Hepatocyte (in vitro differentiated cells): ENCODE data around the gene KRTAP5-10. TPM values are rescaled to one million over a fixed set of nuclear protein-coding genes. Genes with fewer than 3 reads are reported as not detected.
"Not testable (repeated sequence)": the region's sequence is repeated elsewhere in the genome, so short reads cannot be mapped to it uniquely, and the experiment has no call there.

Experiments
- DNase-seq: peaks from one replicate; pipeline ENCODE4 v3.0.0-alpha.2; 2016; ENCODE audit warnings: low spot score
- H2AFZ ChIP-seq: fragments of 200-600 bp; sonication (generic); 2 replicates; pipeline ENCODE4 v1.6.0; 2016; ENCODE audit warnings: antibody characterized with exemption, mild to moderate bottlenecking
- H3K27ac ChIP-seq: fragments of 200-600 bp; sonication (generic); 2 replicates; pipeline ENCODE4 v1.5.1; 2016; ENCODE audit warnings: mild to moderate bottlenecking
- H3K27me3 ChIP-seq: fragments of 200-600 bp; sonication (generic); 2 replicates; pipeline ENCODE4 v1.6.1; 2016
- H3K36me3 ChIP-seq: fragments of 200-600 bp; sonication (generic); replicated peaks from 2 replicates; pipeline ENCODE4 v1.5.1; 2016; ENCODE audit warnings: low read depth; ENCODE audit not compliant: insufficient read depth
- H3K4me1 ChIP-seq: fragments of 200-600 bp; sonication (generic); 2 replicates; pipeline ENCODE4 v1.5.1; 2016; ENCODE audit warnings: mild to moderate bottlenecking, moderate library complexity; ENCODE audit not compliant: insufficient read depth
- H3K4me2 ChIP-seq: fragments of 200-600 bp; sonication (generic); 2 replicates; pipeline ENCODE4 v1.6.0; 2016
- H3K4me3 ChIP-seq: fragments of 200-600 bp; sonication (generic); 2 replicates; pipeline ENCODE4 v1.5.1; 2016; ENCODE audit warnings: mild to moderate bottlenecking
- H3K79me2 ChIP-seq: fragments of 200-600 bp; sonication (generic); 2 replicates; pipeline ENCODE4 v1.6.0; 2017; ENCODE audit warnings: mild to moderate bottlenecking
- H3K9me2 ChIP-seq: fragments of 200-600 bp; sonication (generic); replicated peaks from 2 replicates; pipeline ENCODE4 v1.6.0; 2017; ENCODE audit warnings: mild to moderate bottlenecking; ENCODE audit not compliant: insufficient read depth
- H3K9me3 ChIP-seq: fragments of 200-600 bp; sonication (generic); 2 replicates; pipeline ENCODE4 v1.5.1; 2016; ENCODE audit warnings: low read depth, mild to moderate bottlenecking
- H4K20me1 ChIP-seq: fragments of 200-600 bp; sonication (generic); 2 replicates; pipeline ENCODE4 v1.6.0; 2016; ENCODE audit warnings: mild to moderate bottlenecking; ENCODE audit not compliant: insufficient read depth, poor library complexity, severe bottlenecking
- EZH2 ChIP-seq: fragments of 200-600 bp; sonication (generic); IDR thresholded peaks from 2 replicates; pipeline ENCODE4 v1.6.1; 2016; ENCODE audit warnings: antibody characterized with exemption, mild to moderate bottlenecking, borderline replicate concordance
- EZH2phosphoT487 ChIP-seq: fragments of 200-600 bp; sonication (generic); IDR thresholded peaks from one replicate; pipeline ENCODE4 v1.6.1; 2018; ENCODE audit warnings: antibody characterized with exemption, mild to moderate bottlenecking, low read depth, moderate library complexity; ENCODE audit not compliant: unreplicated experiment, severe bottlenecking
- WGBS: methylation state at CpG from one replicate; pipeline ENCODE4 v1.1.6; 2016; ENCODE audit warnings: low lambda C conversion rate; ENCODE audit errors: missing lambda C conversion rate; 5-methylcytosine and 5-hydroxymethylcytosine counted together
- polyA plus RNA-seq: library from polyadenylated mRNA; unstranded; fragments of >200 nt; fragmentation: Nextera tagmentation; extraction: Ambion mirVana; gene quantifications from 2 replicates; pipeline ENCODE4 v1.2.1, GENCODE V29; 2016
- total RNA-seq: library from RNA; depleted of rRNA; stranded (reverse); fragments of >200 nt; gene quantifications from 2 replicates; pipeline ENCODE4 v1.2.3, GENCODE V29; 2014
- TF ChIP-seq, protein P1 (sequence below): fragments of 200-600 bp; sonication (generic); IDR thresholded peaks from 2 replicates; pipeline ENCODE4 v1.5.1; 2016; ENCODE audit warnings: antibody characterized with exemption, mild to moderate bottlenecking; ENCODE audit not compliant: poor library complexity

Gene KRTAP5-10
- total and polyA plus RNA-seq, 2 experiments from 2014 or later: 0.12 TPM; not detected in 1

DNA sequence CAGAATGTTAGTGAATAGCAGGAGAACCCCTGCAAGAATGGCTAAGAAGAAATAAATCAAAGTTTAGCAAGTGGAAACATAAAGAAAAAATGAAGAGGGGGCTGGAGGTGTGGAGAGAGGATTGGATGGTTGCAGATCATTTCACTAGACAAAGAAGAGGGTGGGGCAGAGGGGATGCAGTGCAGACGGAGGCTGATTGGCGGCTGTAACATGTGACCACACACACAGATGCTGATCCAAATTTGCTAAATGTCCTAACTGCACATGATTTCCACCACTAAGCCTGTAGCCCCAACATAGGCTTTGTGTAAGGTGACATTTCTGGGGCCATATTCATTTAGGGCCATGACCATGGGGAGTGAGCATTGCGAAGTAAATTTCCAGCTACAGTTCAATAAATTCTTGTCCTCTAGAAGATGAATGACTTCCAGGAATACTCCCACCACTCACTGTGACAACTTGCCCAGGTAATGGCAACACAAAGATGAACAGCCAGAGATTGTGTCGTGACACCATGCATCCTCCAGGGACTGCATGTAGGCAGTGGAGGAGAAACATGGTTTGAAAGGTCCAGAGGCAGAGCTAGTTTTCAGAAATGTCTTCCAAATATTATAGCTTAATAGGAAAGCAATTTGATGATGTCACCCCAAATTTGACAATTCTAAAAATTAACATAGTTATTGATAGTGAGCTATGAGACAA is 10.5 kb downstream of the KRTAP5-10 start:
- no peaks in the 10 kb centered on the region for H4K20me1 ChIP-seq
- H3K36me3 ChIP-seq: no peaks in the 10 kb centered on the region
- H3K27ac ChIP-seq: no peak overlapping the region
- no peaks in the 10 kb centered on the region for H3K9me3 ChIP-seq
- no peaks in the 10 kb centered on the region for H3K27me3 ChIP-seq
- TF ChIP-seq, protein P1, sequence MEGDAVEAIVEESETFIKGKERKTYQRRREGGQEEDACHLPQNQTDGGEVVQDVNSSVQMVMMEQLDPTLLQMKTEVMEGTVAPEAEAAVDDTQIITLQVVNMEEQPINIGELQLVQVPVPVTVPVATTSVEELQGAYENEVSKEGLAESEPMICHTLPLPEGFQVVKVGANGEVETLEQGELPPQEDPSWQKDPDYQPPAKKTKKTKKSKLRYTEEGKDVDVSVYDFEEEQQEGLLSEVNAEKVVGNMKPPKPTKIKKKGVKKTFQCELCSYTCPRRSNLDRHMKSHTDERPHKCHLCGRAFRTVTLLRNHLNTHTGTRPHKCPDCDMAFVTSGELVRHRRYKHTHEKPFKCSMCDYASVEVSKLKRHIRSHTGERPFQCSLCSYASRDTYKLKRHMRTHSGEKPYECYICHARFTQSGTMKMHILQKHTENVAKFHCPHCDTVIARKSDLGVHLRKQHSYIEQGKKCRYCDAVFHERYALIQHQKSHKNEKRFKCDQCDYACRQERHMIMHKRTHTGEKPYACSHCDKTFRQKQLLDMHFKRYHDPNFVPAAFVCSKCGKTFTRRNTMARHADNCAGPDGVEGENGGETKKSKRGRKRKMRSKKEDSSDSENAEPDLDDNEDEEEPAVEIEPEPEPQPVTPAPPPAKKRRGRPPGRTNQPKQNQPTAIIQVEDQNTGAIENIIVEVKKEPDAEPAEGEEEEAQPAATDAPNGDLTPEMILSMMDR: no peak
- TF ChIP-seq EZH2 (no peak), EZH2phosphoT487 (no peak)
- H3K9me2 ChIP-seq: no peaks in the 10 kb centered on the region
- no peak for DNase-seq
- WGBS: 89% methylated on average over 4 of the region's 4 CpGs
- no peaks in the 10 kb centered on the region for H3K4me1 ChIP-seq
- H3K4me3 ChIP-seq: no peak overlapping the region
- no peaks in the 10 kb centered on the region for H3K79me2 ChIP-seq
- no peak overlapping the region for H3K4me2 ChIP-seq
- H2AFZ ChIP-seq: no peak overlapping the region

GRCh38 chr11:71576688-71577465 is 11.5 kb downstream of the KRTAP5-10 start:
- H3K79me2 ChIP-seq, H3K4me3 ChIP-seq, H3K27ac ChIP-seq, H3K4me1 ChIP-seq, H2AFZ ChIP-seq, H3K9me3 ChIP-seq, H3K9me2 ChIP-seq, DNase-seq, H3K36me3 ChIP-seq, H3K4me2 ChIP-seq, H3K27me3 ChIP-seq, H4K20me1 ChIP-seq: not testable (repeated sequence)
- WGBS: 97% methylated on average over 11 of the region's 41 CpGs

DNA sequence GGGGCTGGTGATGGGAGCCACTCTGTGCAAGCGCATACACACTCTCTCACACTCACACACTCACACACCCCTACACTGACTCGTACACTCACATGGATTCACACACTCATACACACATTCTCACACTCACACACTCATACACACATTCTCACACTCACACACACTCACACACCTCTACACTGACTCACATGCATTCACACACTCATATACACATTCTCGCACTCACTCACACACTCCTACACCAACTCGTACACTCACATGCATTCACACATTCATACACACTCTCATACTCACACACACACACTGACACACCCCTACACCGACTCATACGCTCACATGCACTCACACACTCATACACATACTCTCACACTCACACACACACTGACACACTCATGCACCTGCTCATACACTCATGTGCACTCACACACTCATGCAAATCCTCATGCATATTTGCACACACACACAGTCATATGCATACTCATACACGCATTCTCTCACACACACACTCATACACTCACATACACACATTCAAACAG is 12.2 kb downstream of the KRTAP5-10 start:
- WGBS: 94% methylated on average over 5 of the region's 7 CpGs
- H3K4me2 ChIP-seq: no peak overlapping the region
- DNase-seq: no peak

DNA sequence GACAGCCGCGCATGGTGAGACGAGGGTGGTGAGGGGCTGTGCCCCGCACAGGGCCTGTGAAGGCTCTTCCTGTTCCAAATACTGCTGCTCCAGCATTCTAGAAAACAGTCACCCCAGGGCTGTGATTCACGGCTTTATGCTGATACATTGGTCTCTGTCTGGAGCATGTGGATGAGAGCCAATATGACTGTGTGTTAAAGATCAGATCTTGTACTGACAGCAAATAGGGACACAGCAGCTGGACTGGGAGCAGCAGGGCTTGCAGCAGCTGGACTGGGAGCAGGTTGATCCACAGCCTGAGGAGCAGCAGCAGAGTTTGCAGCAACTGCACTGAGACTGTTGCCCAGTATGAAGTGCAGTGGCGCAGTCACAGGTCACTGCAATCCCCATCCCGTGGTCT is 14.2 kb downstream of the KRTAP5-10 start:
- H2AFZ ChIP-seq: not testable (repeated sequence)
- 62% methylated on average over 7 of the region's 7 CpGs for WGBS

More for the DNA sequence above, 12.2 kb downstream of the KRTAP5-10 start:
- Histone ChIP-seq H3K4me1 (no peaks in the 10 kb centered on the region), H3K9me3 (no peaks in the 10 kb centered on the region), H3K27ac (no peak overlapping the region), H3K79me2 (no peaks in the 10 kb centered on the region), H2AFZ (no peak overlapping the region), H3K36me3 (no peaks in the 10 kb centered on the region), H4K20me1 (no peaks in the 10 kb centered on the region), H3K4me3 (no peak overlapping the region), H3K9me2 (no peaks in the 10 kb centered on the region), H3K27me3 (no peaks in the 10 kb centered on the region)
- TF ChIP-seq, protein P1: no peak
- TF ChIP-seq EZH2: no peak
- TF ChIP-seq EZH2phosphoT487: no peak

More for the DNA sequence above, 14.2 kb downstream of the KRTAP5-10 start:
- H4K20me1 ChIP-seq, H3K4me1 ChIP-seq, H3K27ac ChIP-seq, H3K27me3 ChIP-seq, H3K79me2 ChIP-seq, H3K4me3 ChIP-seq, H3K9me3 ChIP-seq, H3K36me3 ChIP-seq, H3K9me2 ChIP-seq, DNase-seq, H3K4me2 ChIP-seq: not testable (repeated sequence)
